ENCODE data around the gene ATPAF2.

Gene ATPAF2

DNA sequence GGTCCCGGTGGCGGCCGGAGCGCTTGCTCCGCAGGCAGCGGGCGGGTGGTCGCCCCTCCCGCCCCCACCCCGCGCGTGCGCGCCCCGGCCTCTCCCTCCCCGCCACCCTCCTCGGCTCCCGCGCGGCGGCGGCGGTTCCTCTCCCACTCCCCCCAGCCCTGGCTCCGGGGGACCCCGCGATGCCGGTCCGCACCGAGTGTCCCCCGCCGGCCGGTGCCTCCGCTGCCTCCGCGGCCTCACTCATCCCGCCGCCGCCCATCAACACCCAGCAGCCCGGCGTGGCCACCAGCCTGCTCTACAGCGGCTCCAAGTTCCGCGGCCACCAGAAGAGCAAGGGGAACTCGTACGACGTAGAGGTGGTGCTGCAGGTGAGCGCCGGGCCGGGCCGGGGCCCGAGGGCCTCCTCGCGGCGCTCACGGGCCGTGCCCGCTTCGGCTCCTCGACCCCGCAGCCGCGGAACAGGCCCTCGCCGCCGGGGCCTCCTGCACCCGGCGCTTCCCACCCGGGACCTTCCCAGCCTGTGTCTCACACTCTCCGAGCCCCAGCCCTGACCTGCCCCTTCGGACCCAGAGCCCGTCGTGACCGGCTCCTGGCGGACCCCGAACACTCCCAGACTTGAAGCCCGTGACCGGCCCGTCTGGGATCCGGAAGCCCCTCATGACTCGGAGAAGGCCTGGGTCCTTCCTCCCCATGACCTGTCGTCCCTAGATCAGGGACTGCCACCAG, 730 bp upstream of the ATPAF2 start:
- no peak for DNase-seq

- no peak for DNase-seq
These were observed 668 bp downstream of the ATPAF2 start for GRCh38 chr17:18038149-18038850.

GRCh38 chr17:18037486-18037885, 1.5 kb downstream of the ATPAF2 start:
- no peak for DNase-seq

GRCh38 chr17:18035704-18036103, 3.3 kb downstream of the ATPAF2 start:
- no peak for DNase-seq

DNA sequence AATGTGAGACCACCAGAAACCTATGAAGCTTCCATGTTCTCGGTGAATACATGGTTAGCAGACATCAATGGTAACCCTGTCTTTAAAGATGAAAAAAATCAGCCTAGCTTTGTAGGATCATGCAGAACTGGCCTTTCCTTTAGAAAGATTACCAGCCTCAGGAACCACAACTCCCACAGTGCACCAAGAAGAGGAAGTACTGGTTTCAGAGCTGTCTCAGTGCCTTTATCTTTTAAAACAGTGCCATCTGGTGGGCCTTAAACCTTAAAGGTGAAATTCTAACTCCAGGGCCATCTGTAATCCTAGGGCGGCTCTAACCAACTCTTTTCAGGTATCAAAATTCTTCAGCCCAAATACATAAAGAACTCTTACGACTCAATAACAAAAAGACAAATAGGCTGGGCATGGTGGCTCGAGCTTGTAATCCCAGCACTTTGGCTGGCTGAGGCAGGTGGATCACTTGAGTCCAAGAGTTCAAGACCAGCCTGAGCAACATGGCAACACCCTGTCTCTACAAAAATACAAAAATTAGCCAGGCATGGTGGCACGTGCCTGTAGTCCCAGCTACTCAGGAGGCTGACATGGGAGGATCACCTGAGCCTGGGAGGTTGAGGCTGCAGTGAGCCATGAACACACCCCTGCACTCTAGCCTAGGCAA, 5.4 kb downstream of the ATPAF2 start:
- DNase-seq, result peak in 1 of 2 experiments; percentile 55

- DNase-seq, result no peak
These were observed 7.0 kb downstream of the ATPAF2 start for GRCh38 chr17:18031955-18032354.

- DNase-seq, result no peak
These were observed 9.9 kb downstream of the ATPAF2 start for GRCh38 chr17:18028952-18029540.

- DNase-seq, result no peak
These were observed 10.6 kb downstream of the ATPAF2 start for GRCh38 chr17:18028114-18028951.

- no peak for DNase-seq
These were observed 11.7 kb downstream of the ATPAF2 start for GRCh38 chr17:18027280-18027679.

GRCh38 chr17:18025945-18026776, 12.8 kb downstream of the ATPAF2 start:
- no peak for DNase-seq

- DNase-seq, result no peak
These were observed 13.6 kb downstream of the ATPAF2 start for GRCh38 chr17:18025241-18025944.

DNA sequence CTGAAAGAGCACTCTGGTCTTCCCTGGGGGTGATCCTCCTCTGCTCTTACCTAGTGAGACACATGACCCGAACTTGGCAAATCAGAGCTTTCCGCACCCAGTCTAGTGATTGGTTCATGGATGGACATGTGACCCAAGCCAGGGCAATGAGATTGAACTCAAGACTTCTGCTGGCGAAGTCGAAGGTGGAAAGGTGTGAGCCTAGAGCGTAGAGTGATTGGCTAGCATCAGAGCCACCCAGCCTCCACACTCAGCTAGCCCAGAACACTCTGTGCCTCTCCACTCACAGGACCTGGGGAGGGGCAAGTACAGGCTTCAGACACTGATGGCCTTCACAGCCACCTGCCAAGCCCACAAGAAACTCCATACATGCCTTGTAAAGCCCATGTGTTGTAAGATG, 17.6 kb downstream of the ATPAF2 start:
- DNase-seq, result no peak

DNA sequence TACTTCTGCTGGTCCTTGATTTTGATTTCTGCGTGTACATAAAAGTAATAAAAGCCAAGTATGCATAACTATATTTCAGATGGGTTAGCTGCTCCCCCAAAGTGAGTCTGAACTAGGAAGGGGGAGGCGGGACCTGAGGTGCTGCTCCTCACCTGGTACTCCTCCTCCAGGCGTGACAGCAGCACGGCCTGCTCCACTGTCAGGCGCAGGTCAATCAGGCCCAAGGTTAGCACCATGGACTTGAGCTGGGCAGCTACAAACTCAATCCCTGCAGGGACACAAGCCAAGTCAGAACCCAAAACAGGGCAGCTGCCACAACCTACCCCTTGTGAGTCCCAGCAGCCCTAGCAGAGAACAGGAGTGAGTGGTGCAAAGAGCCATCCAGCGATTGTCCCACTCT, 18.0 kb downstream of the ATPAF2 start:
- no peak for DNase-seq

- DNase-seq, result no peak
These were observed 19.2 kb downstream of the ATPAF2 start for GRCh38 chr17:18019838-18020154.

GRCh38 chr17:18018411-18018921, 20.5 kb downstream of the ATPAF2 start:
- no peak for DNase-seq

DNA sequence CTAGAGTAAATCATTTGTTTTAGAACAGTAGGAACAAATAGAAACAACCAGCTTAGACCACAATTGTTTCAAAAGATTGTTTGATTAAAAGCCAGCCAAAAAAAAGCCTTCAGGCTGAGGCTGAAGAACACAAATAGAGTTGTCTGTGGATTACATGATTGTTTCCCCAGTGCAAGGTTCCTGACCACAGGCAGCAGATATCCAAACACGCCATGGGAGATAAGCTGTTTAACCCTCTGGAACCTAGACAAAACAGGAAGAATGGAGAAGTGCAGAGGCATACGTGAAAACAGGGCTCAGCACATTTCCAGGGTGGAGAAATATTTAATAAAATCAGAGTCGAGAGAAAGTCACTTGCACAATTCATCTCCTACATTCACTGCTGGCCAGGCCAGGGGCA, 21.0 kb downstream of the ATPAF2 start:
- no peak for DNase-seq

DNA sequence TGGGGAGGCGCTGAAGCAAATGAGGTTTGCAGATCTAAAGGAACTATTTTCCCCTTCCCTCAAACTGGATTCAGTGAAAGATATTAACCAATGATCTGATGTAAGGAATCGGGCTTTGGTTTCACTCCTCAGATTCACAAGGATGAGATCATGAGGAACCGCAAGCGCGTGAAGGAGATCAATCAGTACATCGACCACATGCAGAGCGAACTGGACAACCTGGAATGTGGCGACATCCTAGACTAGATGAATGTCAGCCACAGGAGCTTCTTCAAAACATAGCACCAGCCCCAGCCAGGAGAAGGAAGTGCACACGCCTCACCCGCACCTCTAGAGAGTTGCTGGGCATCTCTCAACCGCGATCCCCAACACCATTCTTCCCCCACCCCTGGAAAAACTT, 22.5 kb downstream of the ATPAF2 start:
- DNase-seq, result no peak

DNA sequence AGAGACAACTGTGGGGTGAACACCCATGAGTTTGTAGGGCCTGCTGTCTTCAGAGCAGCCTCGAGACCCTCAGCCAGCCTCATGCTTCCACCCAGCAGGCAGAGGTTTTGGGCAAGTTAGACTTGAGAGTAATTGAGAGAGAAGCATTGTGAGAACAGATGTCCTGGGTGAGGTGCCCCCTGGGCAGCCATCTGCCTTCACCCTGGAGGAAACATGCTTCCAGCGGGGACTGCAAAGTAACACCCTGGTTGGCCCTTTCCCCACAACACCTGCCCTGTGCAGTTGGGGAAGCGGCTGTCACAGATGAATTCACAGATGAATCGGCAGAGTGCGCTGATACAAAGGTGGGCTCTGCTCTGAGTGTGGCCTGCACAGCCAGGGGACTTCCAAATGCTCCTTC, 23.4 kb downstream of the ATPAF2 start:
- no peak for DNase-seq

DNA sequence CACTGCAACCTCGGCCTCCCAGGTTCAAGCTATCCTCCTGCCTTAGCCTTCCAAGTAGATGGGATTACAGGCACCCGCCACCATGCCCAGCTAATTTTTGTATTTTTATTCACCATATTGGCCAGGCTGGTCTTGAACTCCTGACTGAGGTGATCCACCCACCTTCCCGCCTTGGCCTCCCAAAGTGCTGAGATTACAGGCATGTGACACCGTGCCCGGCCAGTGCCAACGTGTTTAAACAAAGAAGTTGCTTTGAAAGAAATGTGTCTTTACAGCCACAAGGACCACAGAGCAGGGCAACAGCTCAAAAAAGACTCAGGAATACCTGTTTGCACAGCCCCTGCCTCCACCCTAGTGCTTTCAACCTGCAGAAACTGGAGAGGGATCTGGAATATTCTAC, 25.0 kb downstream of the ATPAF2 start:
- no peak for DNase-seq

- DNase-seq, result no peak
These were observed 27.7 kb downstream of the ATPAF2 start for GRCh38 chr17:18011286-18011685.

Data from cerebellar nuclear complex (tissue), 1 donor.